HL-60 (cell line): Measurements from ENCODE around the gene SLC25A21.
"Not testable (repeated sequence)": the region's sequence is repeated elsewhere in the genome, so short reads cannot be mapped to it uniquely, and the experiment has no call there.

Experiments
- DNase-seq, 2 experiments: peaks; one replicate each; pipeline ENCODE4 v3.0.0-alpha.2; 2010 to 2020; ENCODE audit warnings: low read depth in 1 of 2, low spot score in 1 of 2
- H3K27ac ChIP-seq: fragments of 250-450 bp; sonication (Bioruptor Pico); replicated peaks from 2 replicates; pipeline ENCODE4 v1.5.1; 2020; ENCODE audit warnings: mild to moderate bottlenecking, moderate library complexity
- H3K27me3 ChIP-seq: fragments of 250-450 bp; sonication (Bioruptor Pico); 2 replicates; pipeline ENCODE4 v1.5.1; 2021; ENCODE audit warnings: mild to moderate bottlenecking, moderate library complexity; ENCODE audit not compliant: insufficient read depth, poor library complexity, severe bottlenecking
- H3K4me3 ChIP-seq: replicated peaks from 2 replicates; pipeline ENCODE4 v1.5.1; 2011; ENCODE audit warnings: mild to moderate bottlenecking, control low read depth, low read length; ENCODE audit not compliant: insufficient read depth
- GABPA ChIP-seq: IDR thresholded peaks from 2 replicates; pipeline ENCODE4 v1.6.1; 2012; ENCODE audit warnings: low read depth
- POLR2AphosphoS5 ChIP-seq: IDR thresholded peaks from 2 replicates; pipeline ENCODE4 v1.6.1; 2012; ENCODE audit warnings: low read depth
- SPI1 ChIP-seq: IDR thresholded peaks from 2 replicates; pipeline ENCODE4 v1.6.1; 2012; ENCODE audit warnings: low read depth, mild to moderate bottlenecking, borderline replicate concordance
- TF ChIP-seq, protein P1 (sequence below): IDR thresholded peaks from one replicate; pipeline ENCODE4 v1.5.1; 2011; ENCODE audit warnings: low read length, control low read depth, inconsistent platforms; ENCODE audit not compliant: insufficient read depth
- TF ChIP-seq, protein P2 (sequence below): IDR thresholded peaks from 2 replicates; pipeline ENCODE4 v1.6.1; 2012; ENCODE audit warnings: low read depth; ENCODE audit not compliant: insufficient replicate concordance

SLC25A21 gene

DNA sequence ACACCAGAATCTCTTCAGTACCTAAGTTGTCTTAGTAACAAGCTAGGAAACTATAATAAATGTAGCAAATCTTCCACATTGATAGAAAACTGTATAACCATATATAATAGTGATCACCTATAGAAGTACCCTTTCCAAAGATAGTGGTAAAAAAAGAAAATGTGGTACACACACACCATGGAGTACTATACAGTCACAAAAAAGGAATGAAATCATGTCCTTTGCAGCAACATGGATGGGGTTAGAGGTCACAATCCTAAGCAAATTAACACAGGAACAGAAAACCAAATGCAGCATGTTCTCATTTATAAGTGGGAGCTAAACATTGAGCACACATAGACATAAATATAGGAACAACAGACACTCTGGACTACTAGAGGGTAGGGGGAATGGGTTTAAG, 90.5 kb downstream of the SLC25A21 start:
- H3K27me3 ChIP-seq: no peaks in the 10 kb centered on the region
- TF ChIP-seq SPI1 (no peak), POLR2AphosphoS5 (no peak), GABPA (no peak)
- TF ChIP-seq, protein P1, sequence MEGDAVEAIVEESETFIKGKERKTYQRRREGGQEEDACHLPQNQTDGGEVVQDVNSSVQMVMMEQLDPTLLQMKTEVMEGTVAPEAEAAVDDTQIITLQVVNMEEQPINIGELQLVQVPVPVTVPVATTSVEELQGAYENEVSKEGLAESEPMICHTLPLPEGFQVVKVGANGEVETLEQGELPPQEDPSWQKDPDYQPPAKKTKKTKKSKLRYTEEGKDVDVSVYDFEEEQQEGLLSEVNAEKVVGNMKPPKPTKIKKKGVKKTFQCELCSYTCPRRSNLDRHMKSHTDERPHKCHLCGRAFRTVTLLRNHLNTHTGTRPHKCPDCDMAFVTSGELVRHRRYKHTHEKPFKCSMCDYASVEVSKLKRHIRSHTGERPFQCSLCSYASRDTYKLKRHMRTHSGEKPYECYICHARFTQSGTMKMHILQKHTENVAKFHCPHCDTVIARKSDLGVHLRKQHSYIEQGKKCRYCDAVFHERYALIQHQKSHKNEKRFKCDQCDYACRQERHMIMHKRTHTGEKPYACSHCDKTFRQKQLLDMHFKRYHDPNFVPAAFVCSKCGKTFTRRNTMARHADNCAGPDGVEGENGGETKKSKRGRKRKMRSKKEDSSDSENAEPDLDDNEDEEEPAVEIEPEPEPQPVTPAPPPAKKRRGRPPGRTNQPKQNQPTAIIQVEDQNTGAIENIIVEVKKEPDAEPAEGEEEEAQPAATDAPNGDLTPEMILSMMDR: no peak
- TF ChIP-seq, protein P2, sequence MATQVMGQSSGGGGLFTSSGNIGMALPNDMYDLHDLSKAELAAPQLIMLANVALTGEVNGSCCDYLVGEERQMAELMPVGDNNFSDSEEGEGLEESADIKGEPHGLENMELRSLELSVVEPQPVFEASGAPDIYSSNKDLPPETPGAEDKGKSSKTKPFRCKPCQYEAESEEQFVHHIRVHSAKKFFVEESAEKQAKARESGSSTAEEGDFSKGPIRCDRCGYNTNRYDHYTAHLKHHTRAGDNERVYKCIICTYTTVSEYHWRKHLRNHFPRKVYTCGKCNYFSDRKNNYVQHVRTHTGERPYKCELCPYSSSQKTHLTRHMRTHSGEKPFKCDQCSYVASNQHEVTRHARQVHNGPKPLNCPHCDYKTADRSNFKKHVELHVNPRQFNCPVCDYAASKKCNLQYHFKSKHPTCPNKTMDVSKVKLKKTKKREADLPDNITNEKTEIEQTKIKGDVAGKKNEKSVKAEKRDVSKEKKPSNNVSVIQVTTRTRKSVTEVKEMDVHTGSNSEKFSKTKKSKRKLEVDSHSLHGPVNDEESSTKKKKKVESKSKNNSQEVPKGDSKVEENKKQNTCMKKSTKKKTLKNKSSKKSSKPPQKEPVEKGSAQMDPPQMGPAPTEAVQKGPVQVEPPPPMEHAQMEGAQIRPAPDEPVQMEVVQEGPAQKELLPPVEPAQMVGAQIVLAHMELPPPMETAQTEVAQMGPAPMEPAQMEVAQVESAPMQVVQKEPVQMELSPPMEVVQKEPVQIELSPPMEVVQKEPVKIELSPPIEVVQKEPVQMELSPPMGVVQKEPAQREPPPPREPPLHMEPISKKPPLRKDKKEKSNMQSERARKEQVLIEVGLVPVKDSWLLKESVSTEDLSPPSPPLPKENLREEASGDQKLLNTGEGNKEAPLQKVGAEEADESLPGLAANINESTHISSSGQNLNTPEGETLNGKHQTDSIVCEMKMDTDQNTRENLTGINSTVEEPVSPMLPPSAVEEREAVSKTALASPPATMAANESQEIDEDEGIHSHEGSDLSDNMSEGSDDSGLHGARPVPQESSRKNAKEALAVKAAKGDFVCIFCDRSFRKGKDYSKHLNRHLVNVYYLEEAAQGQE: no peak
- no peak for DNase-seq
- H3K4me3 ChIP-seq: no peak overlapping the region
- no peak overlapping the region for H3K27ac ChIP-seq

DNA sequence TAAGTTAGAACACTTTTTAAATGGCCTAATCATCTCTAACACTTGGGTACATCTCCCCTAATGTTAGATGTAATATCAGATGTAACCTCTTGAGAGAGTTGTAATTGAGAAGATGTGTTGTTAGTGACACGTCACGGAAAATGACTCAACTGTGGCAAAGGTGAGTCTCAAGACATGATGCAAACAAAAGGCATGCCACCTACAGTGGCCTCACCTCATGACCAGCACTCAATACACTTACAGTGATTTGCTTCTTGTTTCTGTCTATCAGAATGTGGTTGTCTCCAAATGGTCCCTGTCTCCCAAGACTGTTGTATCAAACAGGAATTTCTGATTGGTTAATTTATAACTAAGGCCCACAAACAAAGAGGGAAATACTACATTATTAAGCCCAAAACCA, 91.2 kb downstream of the SLC25A21 start:
- Histone ChIP-seq H3K4me3 (no peak overlapping the region), H3K27ac (no peak overlapping the region), H3K27me3 (no peaks in the 10 kb centered on the region)
- no peak for DNase-seq
- TF ChIP-seq, protein P1: no peak
- TF ChIP-seq GABPA: no peak
- TF ChIP-seq POLR2AphosphoS5: no peak
- TF ChIP-seq, protein P2: no peak
- no peak for TF ChIP-seq SPI1

DNA sequence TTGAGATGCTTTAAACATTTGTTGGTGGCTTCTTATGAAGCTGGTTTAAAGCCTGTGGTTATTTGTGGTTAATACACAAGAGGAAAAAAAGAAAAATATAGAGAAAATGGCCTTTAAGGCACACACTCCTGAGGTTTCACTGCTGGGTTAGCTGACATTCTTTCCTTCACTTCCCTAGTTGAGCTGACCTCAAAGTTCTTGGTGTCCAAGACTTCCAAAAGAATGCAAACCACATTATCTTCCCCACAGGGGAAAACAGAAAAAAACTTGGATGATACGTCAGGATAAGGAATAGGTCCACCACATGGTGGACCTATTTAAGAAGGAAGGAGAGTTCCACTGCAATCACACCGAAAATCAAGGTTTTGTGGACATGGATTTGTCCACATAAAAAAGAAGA, 94.3 kb downstream of the SLC25A21 start:
- no peak for TF ChIP-seq SPI1
- TF ChIP-seq, protein P1: no peak
- TF ChIP-seq POLR2AphosphoS5: no peak
- TF ChIP-seq, protein P2: no peak
- TF ChIP-seq GABPA: no peak
- no peak overlapping the region for H3K27ac ChIP-seq
- no peaks in the 10 kb centered on the region for H3K27me3 ChIP-seq
- no peak for DNase-seq
- H3K4me3 ChIP-seq: no peak overlapping the region

DNA sequence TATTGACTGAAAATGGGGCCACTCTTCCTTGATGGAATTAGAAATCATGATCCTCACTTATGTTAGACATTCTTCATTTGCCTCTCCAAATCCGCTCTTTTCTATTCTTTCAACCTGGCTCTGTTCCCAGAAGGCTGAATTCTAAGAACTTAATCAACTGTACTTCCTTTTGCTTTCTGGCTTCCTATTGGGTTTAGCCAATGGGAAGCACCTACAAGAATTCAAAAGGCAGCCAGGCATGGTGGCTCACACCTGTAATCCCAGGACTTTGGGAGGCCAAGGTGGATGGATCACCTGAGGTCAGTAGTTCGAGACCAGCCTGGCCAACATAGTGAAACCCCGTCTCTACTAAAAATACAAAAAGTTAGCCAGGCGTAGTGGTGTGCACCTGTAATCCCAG, 98.1 kb downstream of the SLC25A21 start:
- H3K4me3 ChIP-seq, H3K27me3 ChIP-seq, H3K27ac ChIP-seq: not testable (repeated sequence)

More for the DNA sequence above, 98.1 kb downstream of the SLC25A21 start:
- not testable (repeated sequence) for DNase-seq
